Cardiac septum (tissue), 1 donor: ENCODE results near the gene YIPF3. TPM values are rescaled to one million over a fixed set of nuclear protein-coding genes. Genes with fewer than 3 reads are reported as not detected.
"Not testable (repeated sequence)": the region's sequence is repeated elsewhere in the genome, so short reads cannot be mapped to it uniquely, and the experiment has no call there.

ENCODE experiments used
- DNase-seq: peaks from one replicate; pipeline ENCODE4 v3.0.0-alpha.2; 2020; ENCODE audit warnings: low spot score
- intact Hi-C: fragments of 100-400 bp; cut with DNase I; formaldehyde crosslinking; loops from one replicate; pipeline ENCODE4 v1.14.0; 2022
- long read RNA-seq: library from polyadenylated mRNA; unstranded; transcript quantifications from one replicate; pipeline ENCODE4 v2.0.0, GENCODE V29; 2021
- total RNA-seq: library from RNA; stranded (reverse); fragmentation: NEBNext Ultra II Directional; extraction: Animal tissue kit (Norgen Biotek cat#: 25700); gene quantifications from one replicate; pipeline ENCODE4 v1.2.1, GENCODE V29; 2021
- donor health status: DM: no; HTN: no; CAD: no.

Gene YIPF3
- 65.7 TPM for total RNA-seq
- long read RNA-seq, transcript YIPF3-202 (9 exons, 1,576 nt), result major isoform, 90 of 107 reads
- long read RNA-seq, partial matches to known transcripts, result 6 of 107 reads
- long read RNA-seq, other reads (novel, unspliced or antisense), result 9 of 107 reads

GRCh38 chr6:43516697-43517504 lies at the start of gene YIPF3, which contains the start of gene POLR1C:
TSS of gene YIPF3 (minus strand) at chr6:43516926. CDS start at chr6:43516807, 119 bp downstream.
TSS of gene POLR1C (plus strand) at chr6:43517089. CDS start at chr6:43517110, 21 bp downstream.
- DNase-seq, result peak; percentile 98
- intact Hi-C loops, result loop anchor here (5.0 kb wide), 1 partner anchor 60 kb away; the partner anchor contains the start of genes POLH and XPO5

DNA sequence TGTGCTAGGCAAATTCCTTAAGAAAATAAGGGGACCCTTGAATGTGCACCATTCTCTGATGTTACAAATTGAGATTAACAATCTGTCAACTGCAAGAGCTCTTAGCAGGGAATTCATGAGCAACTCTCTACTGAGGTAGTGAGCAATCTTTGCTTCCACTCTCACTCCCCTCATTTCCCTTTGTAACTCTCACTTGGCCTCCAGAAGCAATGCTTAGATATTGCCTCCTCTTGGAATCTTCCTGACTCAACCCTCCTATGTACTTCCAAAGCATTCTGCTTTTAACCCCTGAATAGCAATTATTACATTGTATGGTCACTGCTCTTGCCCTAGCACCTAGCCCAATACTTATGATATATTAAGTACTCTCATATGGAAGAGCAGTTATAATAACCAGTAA lies 42.6 kb upstream of the YIPF3 start:
- no peak for DNase-seq

GRCh38 chr6:43557620-43558019 lies 40.9 kb upstream of the YIPF3 start:
- DNase-seq, intact Hi-C loops: not testable (repeated sequence)

More for the DNA sequence above, 42.6 kb upstream of the YIPF3 start:
- intact Hi-C loops, result no loop called here

DNA sequence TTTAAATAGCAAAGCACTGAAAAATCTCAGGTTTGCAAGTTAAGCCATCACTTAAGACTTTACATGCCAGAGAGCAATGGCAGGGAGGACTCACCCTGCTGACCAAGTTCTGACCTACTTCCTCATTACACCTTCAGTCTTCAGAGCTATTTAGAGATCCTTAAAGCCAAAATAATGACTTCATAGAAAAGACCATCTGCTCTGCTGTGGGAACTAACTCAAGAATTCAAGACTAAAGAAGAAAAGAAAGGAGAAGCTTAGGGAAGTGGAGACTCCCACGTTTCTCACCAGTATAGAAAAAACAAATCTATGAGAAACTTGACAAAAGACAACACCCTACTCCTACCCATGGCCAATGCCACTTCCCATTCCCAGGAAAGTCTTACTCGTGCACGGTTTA lies 30.5 kb upstream of the YIPF3 start:
- intact Hi-C loops, result no loop called here

GRCh38 chr6:43544461-43544860 lies 27.7 kb upstream of the YIPF3 start:
- intact Hi-C loops, result no loop called here
- DNase-seq, result no peak

More for the DNA sequence above, 30.5 kb upstream of the YIPF3 start:
- no peak for DNase-seq

DNA sequence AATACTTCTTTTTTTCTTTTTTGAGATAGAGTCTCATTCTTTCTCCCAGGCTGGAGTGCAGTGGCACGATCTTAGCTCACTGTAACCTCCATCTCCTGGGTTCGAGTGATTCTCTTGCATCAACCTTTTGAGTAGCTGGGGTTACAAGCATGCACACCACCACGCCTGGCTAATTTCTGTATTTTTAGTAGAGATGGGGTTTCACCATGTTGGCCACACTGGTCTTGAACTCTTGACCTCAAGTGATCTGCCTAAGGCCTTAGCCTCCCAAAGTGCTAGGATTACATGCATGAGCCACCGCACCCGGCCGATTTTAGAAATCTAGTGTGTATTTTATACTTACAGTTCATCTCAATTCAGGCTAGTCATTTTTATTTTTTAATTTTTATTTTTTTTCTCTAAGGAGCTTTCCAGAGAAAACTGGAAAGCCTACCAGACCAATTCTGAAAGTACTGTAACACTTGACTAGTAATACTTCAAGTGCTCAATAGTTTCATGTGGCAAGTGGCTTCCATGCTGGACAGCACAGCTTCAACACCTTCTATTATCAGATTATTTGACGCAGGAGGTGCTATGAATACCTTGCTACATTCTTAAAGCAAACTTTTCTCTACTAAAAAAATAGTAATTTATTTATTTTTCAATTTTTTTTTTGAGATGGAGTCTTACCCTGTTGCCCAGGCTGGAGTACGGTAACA lies 25.2 kb upstream of the YIPF3 start:
- DNase-seq, result no peak
- intact Hi-C loops, result no loop called here

DNA sequence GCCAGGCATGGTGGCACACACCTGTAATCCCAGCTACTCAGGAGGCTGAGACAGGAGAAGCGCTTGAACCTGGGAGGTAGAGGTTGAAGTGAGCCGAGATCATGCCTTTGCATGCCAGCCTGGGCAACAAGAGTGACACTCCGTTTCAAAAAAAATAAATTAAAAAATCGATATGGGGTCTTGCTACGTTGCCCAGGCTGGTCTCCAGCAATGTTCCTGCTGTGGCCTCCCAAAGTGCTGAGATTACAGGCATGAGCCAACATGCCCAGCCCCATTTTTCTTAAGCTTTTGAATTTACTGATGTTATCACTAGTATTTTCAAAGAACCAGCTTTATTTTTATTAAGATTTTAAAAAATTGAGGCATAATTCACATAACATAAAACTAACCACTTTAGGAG lies 23.8 kb upstream of the YIPF3 start:
- intact Hi-C loops, result no loop called here

DNA sequence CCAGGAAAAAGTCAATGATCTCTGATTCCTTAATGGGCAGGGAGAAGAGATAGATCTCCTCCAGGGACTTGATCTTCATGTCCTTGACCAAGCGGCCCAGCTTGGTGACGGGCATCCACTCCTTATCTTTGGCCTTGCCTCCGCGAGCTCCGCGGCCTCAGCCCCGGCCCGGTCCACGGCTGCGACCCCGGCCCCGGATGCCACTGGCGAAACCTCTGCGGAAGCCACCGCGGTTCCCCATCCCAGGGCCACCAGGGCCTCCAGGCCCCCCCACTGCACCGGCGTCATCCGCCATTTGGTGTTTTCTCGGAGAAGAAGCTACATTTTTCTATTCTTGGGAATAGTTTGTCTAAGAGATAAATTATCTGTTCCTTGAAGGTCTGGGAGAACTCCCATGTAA lies 22.7 kb upstream of the YIPF3 start:
- intact Hi-C loops, result not testable (repeated sequence)

More for the DNA sequence above, 23.8 kb upstream of the YIPF3 start:
- DNase-seq, result no peak

DNA sequence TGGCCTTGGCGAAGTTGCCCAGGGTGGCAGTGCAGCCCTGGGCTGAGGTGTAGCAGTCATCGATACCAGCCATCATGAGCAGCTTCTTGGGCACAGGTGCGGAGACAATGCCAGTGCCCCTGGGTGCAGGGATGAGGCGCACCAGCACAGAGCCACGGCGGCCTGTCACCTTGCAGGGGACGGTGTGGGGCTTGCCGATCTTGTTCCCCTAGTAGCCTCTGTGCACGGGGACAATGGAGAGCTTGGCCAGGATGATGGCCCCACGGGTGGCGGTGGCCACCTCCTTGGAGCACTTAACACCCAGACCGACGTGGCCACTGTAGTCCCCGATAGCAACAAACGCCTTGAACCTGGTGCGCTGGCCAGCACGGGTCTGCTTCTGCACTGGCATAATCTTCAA lies 22.3 kb upstream of the YIPF3 start:
- intact Hi-C loops, DNase-seq: not testable (repeated sequence)

More for the DNA sequence above, 22.7 kb upstream of the YIPF3 start:
- DNase-seq, result not testable (repeated sequence)

GRCh38 chr6:43532201-43532600 lies 15.5 kb upstream of the YIPF3 start:
- intact Hi-C loops, result no loop called here
- no peak for DNase-seq

DNA sequence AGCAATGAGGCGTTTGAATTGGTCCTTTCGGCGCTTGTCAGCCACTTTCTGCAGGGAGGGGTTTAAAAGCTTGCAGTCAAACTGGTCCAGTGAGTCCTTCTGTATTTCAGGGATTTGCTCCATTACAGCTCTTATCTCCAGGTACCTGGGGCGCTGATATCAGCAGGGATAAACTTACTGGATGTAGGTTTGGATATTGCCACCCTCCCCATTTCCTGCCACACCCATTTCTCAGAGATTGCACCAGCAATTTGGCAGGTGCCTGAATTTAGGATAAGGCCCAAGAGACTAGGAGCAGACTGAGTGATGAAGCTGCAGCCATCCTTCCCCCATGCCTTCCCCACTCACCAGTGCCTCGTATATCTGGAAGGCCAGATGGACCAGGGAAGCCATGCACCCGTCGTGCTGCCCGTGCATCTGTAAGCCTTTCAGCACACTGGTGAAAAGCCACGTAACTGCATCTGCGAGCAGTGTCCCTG lies 7.8 kb upstream of the YIPF3 start:
- intact Hi-C loops, result no loop called here
- DNase-seq, result no peak

GRCh38 chr6:43523284-43523683 lies 6.6 kb upstream of the YIPF3 start:
- DNase-seq, result no peak
- intact Hi-C loops, result no loop called here

DNA sequence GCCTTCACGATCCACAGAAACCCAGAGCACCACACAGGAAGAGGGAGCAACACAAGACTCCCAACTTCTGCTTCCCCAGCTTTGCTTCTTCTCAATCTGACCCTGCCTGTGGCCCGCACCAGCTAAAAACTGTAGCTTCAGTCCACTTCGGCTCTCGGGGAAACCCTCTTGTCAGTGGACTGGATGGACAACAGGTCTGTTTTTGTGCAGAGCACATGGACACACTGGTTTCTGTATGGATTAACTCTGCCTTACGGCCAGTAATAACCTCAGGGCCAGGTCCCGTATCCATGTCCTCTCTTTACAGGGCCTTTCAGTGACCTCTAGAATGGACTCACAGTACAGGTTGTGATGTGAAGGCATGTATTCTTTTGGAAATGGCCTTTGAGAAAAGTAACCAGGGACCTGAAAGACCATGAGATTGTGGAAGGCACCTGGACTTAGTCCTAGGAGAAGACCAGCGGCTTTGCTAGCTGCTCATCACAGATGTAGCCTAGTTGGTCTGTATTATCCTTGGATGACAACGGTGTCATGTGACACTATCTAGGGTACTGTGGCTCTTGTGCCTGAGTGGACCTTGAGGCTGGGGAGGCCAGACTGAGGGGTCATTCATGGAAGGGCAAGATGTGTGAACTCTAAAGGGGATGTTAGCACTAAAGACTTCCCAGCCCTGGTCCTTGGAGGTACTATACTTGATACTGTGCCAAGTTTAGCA lies 6.0 kb upstream of the YIPF3 start:
- no peak for DNase-seq
- intact Hi-C loops, result no loop called here

GRCh38 chr6:43521836-43522235 lies 5.1 kb upstream of the YIPF3 start:
- no peak for DNase-seq
- intact Hi-C loops, result no loop called here

- intact Hi-C loops, result no loop called here
- DNase-seq, result no peak
These were observed 3.4 kb upstream of the YIPF3 start for GRCh38 chr6:43520097-43520496.

DNA sequence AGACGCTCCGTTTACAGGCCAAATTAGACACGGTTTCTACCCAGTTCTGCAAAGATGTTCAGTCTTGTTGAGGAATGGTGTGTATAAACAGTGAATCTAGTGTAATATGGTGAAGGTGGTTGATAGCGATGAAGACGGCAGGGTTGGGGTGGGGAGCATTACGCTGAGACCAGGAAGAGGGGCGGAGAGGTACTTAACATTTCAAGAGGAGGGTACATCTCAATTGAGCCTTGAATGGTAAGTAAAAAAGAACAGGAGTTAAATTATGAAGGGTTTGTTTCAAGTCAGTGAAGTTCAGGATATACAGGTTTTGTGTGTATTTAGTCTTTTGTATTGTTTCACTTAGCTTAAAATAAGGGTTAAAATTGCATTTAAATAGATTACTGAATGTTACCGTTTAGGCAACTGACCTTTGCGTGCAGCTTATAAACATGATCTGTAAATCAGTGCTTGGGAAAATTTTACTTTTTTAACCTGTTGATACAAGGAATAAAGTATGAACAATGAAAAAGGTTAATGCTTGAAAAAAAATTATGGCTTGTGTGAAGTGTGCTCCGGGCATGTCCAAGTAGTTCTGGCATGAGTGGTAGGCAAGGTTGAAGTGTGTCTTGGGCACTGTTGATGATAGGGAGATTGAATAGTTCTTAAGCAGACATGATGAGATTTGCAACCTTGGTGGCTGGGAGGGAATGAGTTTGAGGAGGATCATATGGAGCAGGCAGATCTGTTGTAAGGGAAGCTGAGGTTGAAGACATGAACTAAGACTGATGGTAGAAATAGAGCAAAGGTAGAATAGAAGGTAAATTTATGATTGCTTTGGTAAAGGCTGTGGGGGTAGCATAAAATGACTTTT lies 1.0 kb upstream of the YIPF3 start:
- intact Hi-C loops, result loop anchor here (5.0 kb wide), 1 partner anchor 60 kb away; the partner anchor contains the start of genes POLH and XPO5
- no peak for DNase-seq

DNA sequence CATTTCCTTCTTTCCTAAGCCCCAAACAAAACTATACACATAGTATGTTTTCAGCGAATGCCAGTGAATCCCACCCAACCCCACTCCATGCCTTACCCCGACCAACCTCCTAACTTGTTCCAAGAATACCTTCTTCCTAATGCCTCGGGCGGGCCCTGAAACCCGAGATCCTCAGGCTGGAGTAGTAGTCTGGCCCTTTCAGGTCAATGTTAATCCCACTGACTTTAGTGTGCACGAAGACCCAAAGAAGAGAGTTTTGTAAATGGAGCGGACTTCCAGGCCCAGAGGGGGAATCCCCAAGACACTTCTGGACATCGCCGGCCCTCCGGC lies 394 bp downstream of the YIPF3 start:
- no peak for DNase-seq
- intact Hi-C loops, result loop anchor here (5.0 kb wide), 1 partner anchor 61 kb away; the partner anchor contains the start of genes POLH and XPO5

- intact Hi-C loops, result loop anchor here (5.0 kb wide), 1 partner anchor 61 kb away; the partner anchor contains the start of genes POLH and XPO5
- DNase-seq, result no peak
These were observed 918 bp downstream of the YIPF3 start for GRCh38 chr6:43515808-43516207.
